Central memory CD4-positive, alpha-beta T cell (primary cell): ENCODE data around the gene CRELD2.

Experiments
- DNase-seq: peaks from one replicate; pipeline ENCODE4 v3.0.0; 2022

Gene CRELD2

DNA sequence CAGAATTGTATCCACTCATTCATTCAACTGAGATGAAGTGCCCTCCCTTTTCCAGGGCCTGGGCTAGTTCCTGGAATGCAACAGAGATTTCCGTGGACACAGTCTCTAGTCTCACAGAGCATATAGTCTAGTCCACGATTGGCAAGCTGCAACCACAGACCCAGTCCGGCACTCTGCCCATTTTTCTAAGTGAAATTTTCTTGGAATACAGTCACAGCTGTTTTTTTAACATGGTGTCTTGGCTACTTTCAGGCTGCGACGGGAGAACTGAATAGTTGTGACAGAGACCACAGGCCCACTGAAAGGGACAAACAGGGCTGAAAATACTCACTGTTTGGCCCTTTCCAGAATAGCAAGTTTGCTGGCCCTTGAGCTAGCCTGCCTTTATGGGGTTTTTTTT lies 29.4 kb upstream of the CRELD2 start:
- DNase-seq = no peak

DNA sequence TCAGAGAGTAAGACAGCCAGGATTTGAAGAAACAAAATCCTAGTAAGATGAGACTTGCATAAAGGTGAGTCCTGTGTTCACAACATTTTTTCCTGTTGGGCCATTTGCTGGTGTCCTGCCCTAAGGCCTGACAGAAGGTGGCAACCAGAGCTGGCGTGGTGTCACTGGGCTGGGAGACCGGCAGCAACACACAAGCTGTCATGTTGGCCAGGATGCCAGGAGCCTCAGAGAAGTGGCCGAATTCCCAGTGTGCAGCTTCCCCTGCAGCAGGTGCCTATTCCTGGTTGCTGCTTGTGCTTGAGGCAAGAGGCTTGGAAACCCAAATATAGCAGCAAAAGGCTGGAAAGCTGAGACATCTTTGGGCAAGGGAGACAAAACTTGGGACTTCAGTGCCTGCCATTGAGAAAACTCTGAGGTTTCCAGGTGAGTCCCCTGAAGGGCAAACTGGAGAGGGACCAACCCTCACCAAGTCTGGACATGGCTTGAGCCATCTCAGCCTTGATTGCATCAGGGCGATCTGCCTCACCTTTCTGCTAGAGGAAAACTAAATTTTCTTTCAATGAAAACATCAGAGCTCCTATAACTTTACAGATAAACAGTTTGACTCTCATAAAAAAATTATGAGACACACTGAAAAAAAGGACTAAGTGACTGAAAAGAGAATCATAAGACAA lies 26.1 kb upstream of the CRELD2 start:
- DNase-seq = no peak

DNA sequence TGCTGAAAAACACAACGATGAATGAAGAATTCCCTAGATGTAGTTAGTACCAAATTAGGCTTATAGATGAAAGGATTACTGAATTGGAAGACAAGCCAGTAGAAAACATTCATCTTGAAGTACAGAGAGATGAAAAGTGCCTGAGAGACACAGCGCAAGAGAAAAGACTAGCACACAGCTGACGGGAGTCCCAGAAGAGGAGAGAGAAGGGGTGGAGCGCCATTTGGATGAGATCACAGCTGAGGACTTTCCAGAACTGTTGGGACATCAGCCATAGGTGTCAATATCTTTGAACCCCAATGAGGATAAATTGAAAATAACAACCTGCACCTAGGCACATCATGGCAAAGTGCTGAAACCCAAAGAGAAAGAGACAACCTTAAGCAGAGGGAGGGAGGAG lies 25.4 kb upstream of the CRELD2 start:
- DNase-seq = no peak

DNA sequence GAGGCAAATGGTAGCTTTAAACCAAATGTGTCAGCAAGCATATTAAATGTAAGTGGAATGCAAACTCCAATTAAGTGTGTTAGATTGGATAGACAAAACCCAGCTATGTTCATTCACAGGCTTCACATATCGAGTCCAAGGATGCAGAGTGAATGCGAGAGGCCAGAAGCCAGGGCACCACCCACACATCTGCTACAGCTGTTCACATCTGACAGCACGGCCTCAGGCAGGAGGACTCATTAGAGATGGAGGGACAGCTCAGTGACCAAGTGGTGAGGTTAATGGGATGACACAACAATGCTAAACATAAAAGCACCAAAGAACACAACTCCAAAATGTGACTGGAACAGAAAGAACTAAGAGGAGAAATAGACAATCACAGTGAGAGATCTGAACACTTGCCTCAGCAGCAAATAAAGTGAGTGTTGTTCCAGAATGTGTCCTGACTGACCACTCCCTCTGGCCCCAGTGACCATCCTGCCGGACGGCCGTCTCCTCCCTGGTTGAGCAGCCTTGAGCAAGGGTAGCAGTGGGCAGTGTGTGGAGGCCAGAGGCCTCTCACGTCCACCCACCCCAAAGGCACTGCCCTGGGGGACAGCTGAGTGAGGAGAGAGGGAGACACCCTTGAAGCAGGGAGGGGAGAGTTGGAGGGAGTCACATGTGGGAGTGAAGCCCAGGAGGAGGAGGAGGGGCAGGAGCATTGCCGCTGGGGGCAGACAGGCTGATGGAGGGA lies 23.9 kb upstream of the CRELD2 start:
- no peak for DNase-seq

DNA sequence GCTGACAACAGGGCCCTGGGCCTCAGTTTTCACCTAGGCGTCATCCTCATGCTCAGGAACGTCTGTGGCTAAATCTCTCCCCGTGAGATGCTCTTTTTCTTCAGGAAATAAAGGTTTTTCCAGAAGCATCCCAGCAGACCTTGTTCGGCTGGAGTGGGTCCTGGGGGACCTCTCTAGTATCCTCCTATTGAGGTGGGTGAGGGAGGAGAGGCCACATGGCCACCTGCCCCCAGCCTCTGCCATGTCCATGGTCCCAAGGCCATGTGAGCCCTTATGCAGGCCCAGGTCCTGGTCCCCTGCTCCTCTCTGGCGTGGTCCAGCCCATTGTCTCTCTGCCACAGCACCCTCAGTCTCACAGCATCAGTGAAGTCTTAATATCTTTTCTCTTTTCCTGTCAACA lies 22.2 kb upstream of the CRELD2 start:
- DNase-seq = no peak

DNA sequence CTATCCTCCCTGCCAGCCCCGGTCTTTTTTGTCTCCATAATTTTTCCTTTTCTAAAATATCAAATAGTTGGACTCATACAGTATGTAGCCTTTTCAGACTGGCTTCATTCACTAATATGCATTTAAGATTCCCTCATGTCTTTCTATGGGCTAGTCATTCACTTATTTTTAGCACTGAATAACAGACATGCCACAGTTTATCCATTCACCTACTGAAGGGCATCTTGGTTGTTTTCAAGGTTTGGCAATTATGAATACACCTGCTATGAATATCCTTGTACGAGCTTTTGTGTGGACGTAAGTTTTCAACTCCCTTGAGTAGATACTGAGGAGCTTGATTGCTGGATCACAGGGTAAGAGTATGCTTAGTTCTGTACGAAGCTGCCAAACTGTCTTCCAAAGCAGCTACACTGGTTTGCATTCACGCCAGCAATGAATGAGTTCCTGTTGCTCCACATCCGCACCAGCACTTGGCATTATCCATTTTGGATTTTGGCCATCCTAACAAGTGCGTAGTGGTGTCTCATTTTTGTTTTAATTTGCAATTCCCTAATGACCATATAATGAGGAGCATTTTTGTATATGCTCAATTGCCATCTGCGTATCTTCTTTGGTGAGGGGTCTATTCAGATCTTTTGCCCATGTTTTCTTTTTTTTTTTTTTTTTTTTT lies 21.3 kb upstream of the CRELD2 start:
- DNase-seq = no peak

DNA sequence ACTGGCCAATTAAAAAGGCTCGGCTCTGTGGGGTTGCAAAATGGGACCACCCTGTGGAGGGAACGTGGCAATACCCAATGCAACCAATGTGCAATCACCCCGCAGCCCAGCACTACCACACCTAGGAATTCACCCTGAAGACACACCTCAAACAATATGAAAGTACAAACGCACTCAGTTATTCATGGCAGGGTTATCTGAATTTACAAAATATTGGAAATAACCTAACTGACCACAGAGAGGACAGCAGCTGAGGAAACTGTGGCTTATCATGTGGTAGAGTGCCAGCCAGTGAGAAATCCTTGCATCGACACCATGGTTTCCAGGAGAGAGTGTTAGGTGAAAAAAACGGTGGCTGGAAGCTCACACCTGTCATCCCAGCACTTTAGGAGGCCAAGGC lies 18.9 kb upstream of the CRELD2 start:
- DNase-seq = no peak

DNA sequence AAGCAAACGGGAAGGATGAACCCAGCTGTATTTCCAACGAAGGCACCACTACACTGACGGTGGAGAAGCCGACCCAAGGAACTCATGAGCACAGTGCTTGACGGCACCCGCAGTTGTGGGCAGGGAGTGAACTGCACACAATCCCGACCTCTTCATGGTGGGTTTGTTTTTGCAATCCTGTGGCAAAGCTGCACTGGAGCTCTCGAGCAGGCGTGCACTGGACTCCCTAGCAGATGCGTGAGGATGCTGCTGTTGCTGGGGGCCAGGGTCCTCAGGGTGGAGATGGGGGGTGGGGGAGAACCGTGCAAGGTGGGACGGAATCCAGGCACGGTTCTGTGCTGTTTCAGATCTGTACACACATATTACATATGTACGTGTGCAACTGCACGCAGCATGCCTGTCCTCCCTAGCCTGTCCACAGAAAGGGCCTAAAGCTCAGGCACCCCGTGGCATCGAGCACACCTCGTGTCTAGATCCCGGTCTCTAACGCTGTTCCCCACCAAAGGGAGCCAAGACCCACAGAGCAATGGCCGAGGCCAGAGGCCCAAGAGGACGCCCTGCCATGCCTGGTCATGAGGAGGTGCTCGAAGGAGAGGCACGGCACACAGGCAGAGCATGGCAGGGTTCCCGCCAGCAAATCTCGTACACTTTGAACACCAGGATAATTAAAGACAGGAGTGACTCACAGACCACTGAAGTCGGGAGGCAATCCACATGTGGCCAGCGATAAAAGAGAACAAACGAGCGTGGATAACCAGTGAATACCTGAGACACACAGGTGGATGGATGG lies 17.8 kb upstream of the CRELD2 start:
- DNase-seq = no peak

DNA sequence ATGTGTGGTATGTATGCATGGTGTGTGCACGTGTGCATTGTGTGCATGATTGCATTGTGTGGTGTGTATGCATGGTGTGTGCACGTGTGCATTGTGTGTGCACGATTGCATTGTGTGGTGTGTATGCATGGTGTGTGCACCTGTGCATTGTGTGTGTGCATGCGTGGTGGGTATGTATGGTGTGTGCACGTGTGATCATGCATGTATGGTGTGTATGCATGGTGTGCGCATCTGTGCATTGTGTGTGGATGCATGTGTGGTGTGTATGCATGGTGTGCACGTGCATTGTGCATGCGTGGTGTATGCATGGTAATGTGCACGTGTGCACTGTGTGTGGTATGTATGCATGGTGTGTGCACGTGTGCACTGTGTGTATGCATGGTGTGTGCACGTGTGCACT lies 17.0 kb upstream of the CRELD2 start:
- DNase-seq = no peak

DNA sequence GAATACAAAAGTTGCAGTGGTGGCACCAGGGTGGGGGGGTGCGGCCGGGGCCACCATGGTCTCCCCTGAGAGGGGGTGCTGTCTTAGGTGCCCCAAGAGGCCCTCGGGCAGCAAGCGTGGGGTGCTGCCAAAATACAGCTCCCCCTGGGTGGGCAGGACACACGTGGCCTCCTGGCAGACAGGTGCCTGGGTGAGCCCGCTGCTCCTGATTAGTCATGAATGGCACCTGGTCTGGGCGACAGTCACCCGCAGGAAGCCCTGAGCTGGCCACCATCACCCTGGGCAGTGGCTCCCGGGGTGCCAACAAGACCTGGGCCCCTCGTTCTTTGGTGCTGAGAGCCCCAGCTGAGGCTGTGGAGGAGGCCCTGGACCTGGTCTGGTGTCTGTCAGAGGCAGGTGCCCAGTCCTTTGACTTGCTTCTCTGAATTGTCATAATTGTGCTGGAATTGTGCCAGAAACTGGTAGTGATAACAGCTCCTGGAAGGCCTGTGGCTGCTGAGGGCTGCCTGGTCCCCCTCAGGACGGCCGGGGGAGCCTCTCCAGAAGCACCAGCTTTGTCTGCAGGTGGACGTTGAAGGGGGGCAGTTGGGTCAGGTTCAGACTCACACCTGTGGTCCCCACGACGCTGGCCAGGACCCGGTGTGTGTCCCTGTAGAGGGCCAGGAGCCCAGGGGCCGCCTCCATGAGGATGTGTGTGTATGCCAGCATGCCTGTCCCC lies 15.0 kb upstream of the CRELD2 start:
- DNase-seq = no peak

DNA sequence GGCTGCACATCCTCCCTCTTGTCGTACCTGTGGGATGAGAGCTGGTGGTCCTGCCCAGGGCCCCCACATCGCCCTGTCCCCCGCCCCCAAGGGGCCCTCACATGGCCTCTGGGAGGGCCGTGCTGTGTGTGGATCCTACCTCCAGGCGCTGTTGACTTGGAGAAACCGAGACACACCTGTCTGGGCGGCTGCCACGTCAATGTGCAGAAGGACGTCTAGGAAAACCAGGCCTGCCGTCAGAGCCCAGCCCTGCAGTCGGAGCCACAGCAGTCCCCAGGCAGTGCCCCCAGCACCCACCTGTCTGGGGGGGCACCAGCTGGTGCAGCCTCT lies 14.4 kb upstream of the CRELD2 start:
- no peak for DNase-seq

DNA sequence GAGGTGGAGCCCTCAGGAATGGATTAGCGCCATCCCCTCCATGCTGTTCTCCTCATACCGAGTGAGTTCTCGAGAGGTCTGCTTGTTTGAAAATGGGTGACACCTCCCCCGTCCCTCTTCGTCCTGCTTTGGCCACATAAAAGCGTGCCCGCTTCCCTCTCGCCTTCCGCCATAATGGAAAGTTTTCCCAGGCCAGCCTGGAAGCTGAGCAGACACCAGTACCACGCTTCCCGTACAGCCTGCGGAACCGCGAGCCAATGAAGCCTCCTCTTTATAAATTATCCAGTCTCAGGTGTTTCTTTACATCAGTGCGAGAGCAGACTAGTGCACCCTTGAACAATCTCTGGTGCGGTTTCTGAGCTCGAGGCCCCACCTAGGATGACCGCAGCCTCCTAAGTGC lies 13.0 kb upstream of the CRELD2 start:
- no peak for DNase-seq

DNA sequence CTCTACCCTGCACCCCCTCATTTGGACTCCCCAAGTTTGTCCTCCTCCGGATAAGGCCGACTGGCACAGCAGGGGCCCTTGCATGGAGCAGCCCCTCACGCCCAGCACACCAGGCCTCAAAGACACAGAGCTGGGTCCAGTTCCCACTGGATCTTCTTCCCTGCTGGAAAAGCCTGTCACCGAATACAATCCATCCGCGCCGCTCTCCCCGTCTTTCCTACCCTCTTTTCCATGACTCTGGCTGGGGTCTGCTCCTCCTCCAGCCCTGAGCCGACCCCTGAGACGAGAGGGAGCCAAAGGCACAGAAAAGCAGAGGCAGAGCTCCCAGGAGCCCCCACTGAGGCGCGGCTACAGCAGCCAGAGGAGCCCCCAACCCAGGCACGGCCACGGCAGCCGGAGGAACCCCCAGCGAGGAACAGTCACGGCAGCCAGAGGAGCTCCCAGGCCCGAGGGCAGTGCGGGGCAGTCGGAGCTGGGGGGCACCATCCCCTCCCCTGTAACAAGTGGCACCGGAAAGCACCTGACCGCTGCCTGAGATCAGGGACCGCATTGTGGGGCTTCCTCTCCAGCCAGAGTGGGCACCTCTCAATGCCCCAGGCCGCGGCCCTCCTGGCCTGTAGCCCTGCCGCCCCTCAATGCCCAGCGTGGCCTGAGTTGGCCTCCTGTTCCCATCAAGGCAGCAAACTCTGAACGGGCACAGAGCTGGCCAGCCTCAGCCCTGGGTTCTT lies 12.2 kb upstream of the CRELD2 start:
- DNase-seq = no peak

DNA sequence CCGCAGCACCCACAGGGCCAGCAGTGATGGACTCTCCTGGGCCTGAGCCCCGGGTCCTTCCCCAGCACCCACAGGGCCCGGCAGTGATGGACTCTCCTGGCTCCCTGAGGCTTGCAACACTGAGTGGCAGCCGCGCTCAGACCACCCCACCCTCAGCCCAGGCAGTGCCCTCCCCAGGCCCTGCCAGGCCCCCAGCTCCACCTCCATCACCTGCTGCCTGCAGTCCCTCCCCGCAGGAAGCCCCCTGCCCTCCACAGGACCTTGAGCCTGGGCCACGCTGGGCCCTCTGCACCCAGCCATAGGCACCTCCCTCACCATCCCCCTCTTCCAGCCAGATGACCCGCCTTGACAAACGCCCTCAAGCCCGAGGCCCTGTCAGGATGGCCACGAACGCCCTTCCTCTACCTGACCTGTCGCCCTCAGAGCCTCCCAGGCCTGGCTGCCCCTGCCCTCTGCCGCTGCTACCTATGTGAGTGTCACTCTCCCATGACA lies 11.6 kb upstream of the CRELD2 start:
- DNase-seq = no peak

DNA sequence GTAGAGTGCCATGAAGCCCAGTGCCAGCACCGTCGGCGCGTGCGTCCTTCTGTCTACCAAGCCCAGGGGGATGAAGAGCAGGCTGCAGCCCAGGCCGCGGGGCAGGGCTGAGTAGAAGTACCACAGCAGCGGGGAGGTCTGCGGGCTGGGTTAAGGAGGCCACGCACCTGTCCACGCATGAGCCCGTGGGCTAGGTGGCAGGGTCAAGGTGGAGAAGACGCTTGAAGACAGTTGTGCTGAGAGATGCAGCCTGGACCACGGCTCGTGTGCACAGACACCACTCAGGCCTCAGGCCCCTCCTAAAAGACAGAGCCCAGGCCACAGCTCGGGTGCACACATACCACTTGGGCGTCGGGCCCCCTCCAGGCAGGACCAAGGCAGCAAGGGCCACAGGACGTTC lies 10.6 kb upstream of the CRELD2 start:
- DNase-seq = no peak

DNA sequence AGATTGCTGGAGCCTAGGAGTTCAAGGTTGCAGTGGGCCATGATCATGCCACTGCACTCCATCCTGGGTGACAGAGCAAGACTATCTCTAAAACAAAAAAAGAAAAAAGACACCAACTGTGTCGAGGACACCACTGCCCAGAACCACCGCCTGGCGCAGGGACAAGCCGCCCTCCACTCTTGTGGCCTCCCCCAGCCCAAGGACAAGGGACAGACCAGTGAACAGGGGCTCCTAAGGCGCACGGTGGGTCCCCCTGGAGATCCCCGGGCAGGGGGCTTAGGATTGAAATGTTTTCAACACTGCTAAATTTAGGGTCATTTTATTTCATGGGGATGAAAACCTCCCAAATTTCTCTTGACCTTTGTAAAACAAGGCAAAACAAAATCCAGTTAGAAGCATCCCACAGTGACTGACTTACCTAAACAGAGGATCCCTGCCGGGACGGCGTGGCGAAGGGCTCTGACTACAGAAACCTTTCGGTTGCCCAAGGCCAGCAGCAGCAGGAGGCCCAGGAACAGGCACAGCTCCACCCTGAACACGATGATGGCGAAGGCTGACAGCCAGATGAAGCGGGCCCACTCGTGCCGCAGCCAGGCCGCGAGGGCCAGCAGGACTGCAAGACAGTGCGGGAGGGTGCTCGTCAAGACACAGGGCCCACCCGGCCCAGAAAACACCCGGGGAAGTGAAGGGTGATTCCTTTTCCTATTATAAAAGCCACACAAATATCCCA lies 8.8 kb upstream of the CRELD2 start:
- no peak for DNase-seq

DNA sequence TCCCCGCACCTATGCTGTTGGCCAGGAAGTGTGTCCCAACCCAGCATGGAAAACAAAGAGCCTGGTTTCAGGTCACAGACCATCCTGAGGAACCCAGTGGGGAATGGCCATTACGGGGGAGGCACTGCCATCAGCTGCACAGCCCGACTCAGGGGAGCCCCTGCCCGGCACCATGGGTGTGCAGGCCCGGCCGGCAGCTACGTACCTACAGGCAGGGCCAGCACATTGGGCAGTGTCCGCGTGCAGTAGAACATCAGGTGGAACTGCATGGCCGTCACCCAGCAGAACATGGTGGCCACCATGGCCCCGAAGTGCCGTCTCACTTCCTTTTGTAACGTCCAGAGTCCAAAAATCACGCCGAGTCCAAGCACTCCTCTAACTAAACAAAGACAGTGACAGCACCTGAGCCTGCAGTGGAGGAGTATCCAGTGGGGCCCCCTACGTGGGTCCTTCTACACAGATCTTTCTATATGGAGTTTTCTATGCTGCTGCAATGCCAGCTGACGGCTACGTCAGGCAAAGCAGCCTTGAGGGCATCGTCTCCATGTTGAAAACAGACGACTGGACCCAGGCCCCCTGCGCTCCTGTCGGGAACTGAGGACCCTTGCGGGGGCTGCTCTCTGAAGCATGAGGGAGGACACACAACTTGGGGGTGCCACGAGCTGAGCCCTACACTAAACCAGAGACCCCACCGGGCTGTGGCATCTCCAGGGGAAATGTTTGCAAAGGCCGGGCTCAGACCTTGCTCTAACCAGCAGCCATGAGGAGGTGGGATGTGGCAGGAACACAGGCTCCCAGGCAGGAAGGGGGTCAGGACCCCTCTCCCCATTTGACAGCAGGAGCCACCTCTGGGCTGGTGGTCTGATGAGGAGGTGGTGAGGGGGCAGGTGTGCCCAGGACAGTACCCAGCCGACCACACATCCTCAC lies 7.9 kb upstream of the CRELD2 start:
- DNase-seq = no peak

DNA sequence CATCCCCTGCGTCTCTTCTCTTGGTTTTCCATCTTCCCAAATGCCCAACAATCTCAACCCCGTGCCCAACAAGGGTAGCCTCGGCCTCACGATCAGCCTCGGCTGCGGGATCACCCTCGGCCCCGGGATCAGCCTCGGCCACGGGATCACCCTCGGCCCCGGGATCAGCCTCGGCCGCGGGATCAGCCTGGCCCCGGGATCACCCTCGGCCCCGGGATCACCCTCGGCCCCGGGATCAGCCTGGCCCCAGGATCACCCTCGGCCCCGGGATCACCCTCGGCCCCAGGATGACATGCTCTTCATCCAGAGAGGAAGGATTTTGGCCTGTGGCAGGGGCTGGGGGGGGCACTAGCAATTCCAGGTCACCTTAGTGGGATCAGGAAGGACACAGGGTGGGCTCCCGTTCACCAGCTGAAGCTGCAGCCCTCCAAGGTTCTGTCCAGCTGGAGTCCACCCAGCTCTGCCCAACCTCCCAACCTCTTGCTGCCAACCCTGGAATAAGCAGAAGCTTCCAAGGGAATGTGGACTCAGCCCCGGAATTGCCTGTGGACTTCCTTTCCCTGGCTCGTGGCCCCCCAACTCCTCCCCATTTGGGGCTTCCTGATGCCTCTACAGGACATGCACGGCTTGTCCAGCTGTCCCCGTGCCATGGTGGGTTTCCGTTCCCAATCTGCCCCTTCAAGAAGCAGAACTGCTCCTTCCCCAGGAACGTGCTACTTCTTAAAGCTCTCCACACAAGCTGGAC lies 6.4 kb upstream of the CRELD2 start:
- DNase-seq = no peak

DNA sequence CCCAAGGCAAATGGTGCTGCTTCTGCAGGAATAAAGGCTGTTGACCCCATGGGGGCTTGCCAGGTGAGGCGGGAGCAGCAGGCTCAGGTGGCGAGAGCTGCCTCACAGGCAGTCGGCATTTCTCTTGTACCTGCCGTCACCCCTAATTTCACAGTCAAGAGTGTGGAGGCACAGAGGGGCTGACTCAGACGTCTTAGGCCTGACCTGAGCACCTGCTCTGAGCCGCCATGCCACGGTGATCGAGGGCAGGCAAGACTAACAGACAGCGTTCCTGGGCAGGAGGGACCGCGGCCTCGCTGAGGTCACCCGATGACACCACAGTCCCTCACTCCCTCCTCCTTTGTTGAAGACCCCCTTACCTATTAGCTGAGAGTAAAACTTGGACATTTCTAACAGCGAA lies 5.4 kb upstream of the CRELD2 start:
- no peak for DNase-seq
